Peyer's patch (tissue), 4 donors: ENCODE results near the gene NR6A1. TPM values are rescaled to one million over a fixed set of nuclear protein-coding genes. Genes with fewer than 3 reads are reported as not detected.

Source experiments
- DNase-seq, 3 donors: peaks; one replicate each; pipeline ENCODE4 v3.0.0-alpha.2; 2017 to 2019
- H3K27ac ChIP-seq, 4 donors: fragments of 200-600 bp; sonication (generic); one replicate each; pipeline ENCODE4 v1.5.1; 2016 to 2019
- H3K27me3 ChIP-seq, 2 donors: fragments of 200-600 bp; sonication (generic); one replicate each; pipeline ENCODE4 v1.5.1; 2019
- H3K36me3 ChIP-seq, 3 donors: fragments of 200-600 bp; sonication (generic); one replicate each; pipeline ENCODE4 v1.5.1; 2016 to 2019
- H3K4me1 ChIP-seq, 4 donors: fragments of 200-600 bp; sonication (generic); one replicate each; pipeline ENCODE4 v1.5.1; 2016 to 2019
- H3K4me3 ChIP-seq, 4 donors: fragments of 200-600 bp; sonication (generic); 1 replicate in 3 of 4; 2 replicates in 1 of 4; pipeline ENCODE4 v1.5.1; 2016 to 2019; ENCODE audit warnings: mild to moderate bottlenecking in 1 of 4
- H3K9me3 ChIP-seq, 4 donors: fragments of 200-600 bp; sonication (generic); one replicate each; pipeline ENCODE4 v1.5.1; 2016 to 2019; ENCODE audit warnings: mild to moderate bottlenecking in 1 of 4
- CTCF ChIP-seq, 6 experiments: fragments of 450-650 bp in 4 of 6; fragments of 200-600 bp in 2 of 6; sonication (generic) in 1 of 6; IDR thresholded peaks; one replicate each; pipeline ENCODE4 v1.5.1; 2017 to 2019; ENCODE audit warnings: antibody characterized with exemption in 6 of 6, mild to moderate bottlenecking in 3 of 6, moderate library complexity in 1 of 6
- POLR2A ChIP-seq, 2 donors: fragments of 450-650 bp; IDR thresholded peaks; one replicate each; pipeline ENCODE4 v1.5.1; 2017; ENCODE audit warnings: antibody characterized with exemption in 2 of 2, mild to moderate bottlenecking in 2 of 2, moderate library complexity in 2 of 2
- total RNA-seq, 4 donors: library from RNA; depleted of rRNA; stranded (reverse); fragments of >200 nt; gene quantifications; one replicate each; pipeline ENCODE4 v1.1.0, GENCODE V29; 2016

Gene NR6A1
- total RNA-seq, 4 donors from 2014 or later: 10.7 to 43.0 (median 28.1) TPM

- no peak overlapping the region for H3K27ac ChIP-seq
- H3K27me3 ChIP-seq: no peaks in the 10 kb centered on the region
- no peaks in the 10 kb centered on the region for H3K9me3 ChIP-seq
- DNase-seq: no peak
- H3K36me3 ChIP-seq: no peaks in the 10 kb centered on the region
- no peak overlapping the region for H3K4me3 ChIP-seq
- no peaks in the 10 kb centered on the region for H3K4me1 ChIP-seq
- no peak for TF ChIP-seq CTCF (IDR thresholded peaks at IDR 0.05)
- TF ChIP-seq POLR2A (IDR thresholded peaks at IDR 0.05): no peak
Observed at GRCh38 chr9:124788542-124789217, 17.6 kb upstream of the NR6A1 start.

GRCh38 chr9:124786881-124787573 lies 15.9 kb upstream of the NR6A1 start:
- TF ChIP-seq POLR2A (IDR thresholded peaks at IDR 0.05) (no peak), CTCF (IDR thresholded peaks at IDR 0.05) (no peak)
- Histone ChIP-seq H3K27ac (no peak overlapping the region), H3K4me3 (no peak overlapping the region), H3K36me3 (no peaks in the 10 kb centered on the region), H3K9me3 (no peaks in the 10 kb centered on the region), H3K27me3 (no peaks in the 10 kb centered on the region), H3K4me1 (no peaks in the 10 kb centered on the region)
- DNase-seq: peak; percentile 8 to 35 (median 19)

- Histone ChIP-seq H3K27ac (no peak overlapping the region), H3K9me3 (no peaks in the 10 kb centered on the region), H3K27me3 (no peaks in the 10 kb centered on the region), H3K4me3 (no peak overlapping the region), H3K4me1 (no peaks in the 10 kb centered on the region), H3K36me3 (no peaks in the 10 kb centered on the region)
- no peak for DNase-seq
- TF ChIP-seq CTCF (IDR thresholded peaks at IDR 0.05): no peak
Observed at GRCh38 chr9:124784509-124784908, 13.4 kb upstream of the NR6A1 start.

- Histone ChIP-seq H3K9me3 (no peaks in the 10 kb centered on the region), H3K27me3 (no peaks in the 10 kb centered on the region), H3K4me3 (no peak overlapping the region), H3K27ac (peak overlapping the region in 1 of 4 donors; percentile 17), H3K36me3 (no peaks in the 10 kb centered on the region), H3K4me1 (peaks cover 0 to 7% (median 0%) of the 10 kb centered on the region in 4 donors)
- peak in 1 of 3 donors; percentile 2 for DNase-seq
- TF ChIP-seq POLR2A (IDR thresholded peaks at IDR 0.05): no peak
- no peak for TF ChIP-seq CTCF (IDR thresholded peaks at IDR 0.05)
Observed at GRCh38 chr9:124783830-124784229, 12.7 kb upstream of the NR6A1 start.

DNA sequence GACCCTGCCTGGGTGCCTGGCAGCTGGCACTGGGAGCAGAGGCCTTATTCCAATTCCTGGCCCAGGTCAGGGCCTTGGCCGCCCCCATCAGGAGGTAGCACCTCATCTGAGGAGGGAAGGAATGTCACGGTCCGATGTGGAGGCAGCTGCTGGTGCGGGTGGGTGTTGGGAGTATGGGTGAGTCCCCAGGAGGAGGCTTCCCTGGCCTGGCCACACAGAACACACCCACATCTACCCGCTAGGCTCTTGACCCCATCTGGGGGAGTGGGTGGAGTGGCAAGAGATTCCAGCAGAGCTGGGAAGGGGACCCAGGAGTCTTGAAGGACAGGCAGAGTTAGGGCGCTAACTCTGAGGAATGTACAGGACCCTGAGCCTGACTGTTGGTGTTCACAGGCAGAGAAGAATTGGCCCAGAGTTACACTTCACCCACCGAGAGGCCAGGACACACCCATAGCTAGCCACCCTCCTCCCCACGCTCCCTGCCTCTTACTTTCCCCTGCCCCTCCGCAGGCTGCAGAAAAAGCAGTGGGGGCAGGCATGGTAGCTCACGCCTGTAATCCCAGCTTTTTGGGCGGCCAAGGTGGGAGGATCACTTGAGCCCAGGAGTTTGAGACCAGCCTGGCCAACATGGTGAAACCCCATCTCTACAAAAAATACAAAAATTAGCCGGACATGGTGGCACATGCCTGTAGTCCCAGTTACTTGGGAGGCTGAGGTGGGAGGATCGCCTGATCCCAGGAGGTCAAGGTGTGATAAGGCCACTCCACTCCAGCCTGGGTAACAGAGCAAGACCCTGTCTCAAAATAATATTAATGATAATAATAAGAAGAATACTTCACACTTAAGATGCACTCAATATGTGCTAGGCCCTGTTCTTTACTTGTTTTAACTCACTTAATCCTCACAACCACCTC lies 11.8 kb upstream of the NR6A1 start:
- no peak overlapping the region for H3K27ac ChIP-seq
- H3K27me3 ChIP-seq: no peaks in the 10 kb centered on the region
- peaks cover 0 to 9% (median 0%) of the 10 kb centered on the region in 4 donors for H3K4me1 ChIP-seq
- no peak overlapping the region for H3K4me3 ChIP-seq
- no peaks in the 10 kb centered on the region for H3K36me3 ChIP-seq
- H3K9me3 ChIP-seq: no peaks in the 10 kb centered on the region
- TF ChIP-seq CTCF (IDR thresholded peaks at IDR 0.05) (no peak), POLR2A (IDR thresholded peaks at IDR 0.05) (no peak)
- DNase-seq: peak in 2 of 3 donors; percentile 21 to 33
